Measurements from ENCODE around the gene LRTM2.

Gene LRTM2

DNA sequence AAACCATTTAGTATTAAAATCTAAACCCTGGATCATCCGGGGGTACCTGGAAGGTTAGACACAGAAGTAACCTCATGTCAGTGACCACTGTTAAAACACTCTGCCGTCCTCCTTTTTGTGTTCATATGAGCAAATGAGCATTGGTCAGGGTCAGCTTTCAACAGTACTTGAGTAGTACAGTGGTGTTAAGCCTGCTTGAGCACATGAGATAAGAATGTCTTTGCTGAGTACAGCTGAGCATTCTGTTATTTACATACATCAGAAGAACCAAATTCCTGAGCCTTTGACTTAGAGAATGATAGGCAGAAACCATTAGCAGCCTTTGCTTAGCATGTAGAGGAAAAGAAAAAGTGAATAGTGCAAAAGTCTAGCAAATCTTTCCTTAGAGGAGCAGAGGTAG is 38.6 kb upstream of the LRTM2 start:
- peak in 1 of 2 donors; percentile 45 for DNase-seq (ENCODE audit: low read depth in 2 of 2)
- TF ChIP-seq, protein P1, sequence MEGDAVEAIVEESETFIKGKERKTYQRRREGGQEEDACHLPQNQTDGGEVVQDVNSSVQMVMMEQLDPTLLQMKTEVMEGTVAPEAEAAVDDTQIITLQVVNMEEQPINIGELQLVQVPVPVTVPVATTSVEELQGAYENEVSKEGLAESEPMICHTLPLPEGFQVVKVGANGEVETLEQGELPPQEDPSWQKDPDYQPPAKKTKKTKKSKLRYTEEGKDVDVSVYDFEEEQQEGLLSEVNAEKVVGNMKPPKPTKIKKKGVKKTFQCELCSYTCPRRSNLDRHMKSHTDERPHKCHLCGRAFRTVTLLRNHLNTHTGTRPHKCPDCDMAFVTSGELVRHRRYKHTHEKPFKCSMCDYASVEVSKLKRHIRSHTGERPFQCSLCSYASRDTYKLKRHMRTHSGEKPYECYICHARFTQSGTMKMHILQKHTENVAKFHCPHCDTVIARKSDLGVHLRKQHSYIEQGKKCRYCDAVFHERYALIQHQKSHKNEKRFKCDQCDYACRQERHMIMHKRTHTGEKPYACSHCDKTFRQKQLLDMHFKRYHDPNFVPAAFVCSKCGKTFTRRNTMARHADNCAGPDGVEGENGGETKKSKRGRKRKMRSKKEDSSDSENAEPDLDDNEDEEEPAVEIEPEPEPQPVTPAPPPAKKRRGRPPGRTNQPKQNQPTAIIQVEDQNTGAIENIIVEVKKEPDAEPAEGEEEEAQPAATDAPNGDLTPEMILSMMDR (IDR thresholded peaks at IDR 0.05; ENCODE audit: low read depth, low read length) = no peak
- no peak overlapping the region for H3K4me3 ChIP-seq (replicated peaks in 1 of 2; ENCODE audit: low read depth in 2 of 2, low read length in 2 of 2)

DNA sequence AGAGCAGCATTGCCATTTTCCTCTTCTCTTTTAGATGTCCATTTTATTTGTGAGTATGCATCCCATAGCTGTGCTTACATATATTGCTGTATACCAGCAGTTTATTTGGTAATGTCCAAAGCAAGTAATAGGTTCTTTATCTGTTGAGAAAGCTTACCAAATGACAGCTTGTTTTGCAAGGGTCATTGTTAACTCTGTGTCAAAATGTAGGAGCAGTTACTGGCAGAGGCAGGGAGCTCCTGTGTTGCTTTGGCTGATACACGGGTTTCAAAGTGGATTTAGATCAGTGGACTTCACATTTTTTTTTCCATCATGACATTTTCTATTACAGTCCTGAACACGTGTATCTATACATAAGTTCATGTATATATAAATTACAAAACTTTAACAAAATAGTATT is 38.1 kb upstream of the LRTM2 start:
- TF ChIP-seq, protein P1 (IDR thresholded peaks at IDR 0.05; ENCODE audit: low read depth, low read length) = no peak
- no peak for DNase-seq (ENCODE audit: low read depth in 2 of 2)
- no peak overlapping the region for H3K4me3 ChIP-seq (replicated peaks in 1 of 2; ENCODE audit: low read depth in 2 of 2, low read length in 2 of 2)

DNA sequence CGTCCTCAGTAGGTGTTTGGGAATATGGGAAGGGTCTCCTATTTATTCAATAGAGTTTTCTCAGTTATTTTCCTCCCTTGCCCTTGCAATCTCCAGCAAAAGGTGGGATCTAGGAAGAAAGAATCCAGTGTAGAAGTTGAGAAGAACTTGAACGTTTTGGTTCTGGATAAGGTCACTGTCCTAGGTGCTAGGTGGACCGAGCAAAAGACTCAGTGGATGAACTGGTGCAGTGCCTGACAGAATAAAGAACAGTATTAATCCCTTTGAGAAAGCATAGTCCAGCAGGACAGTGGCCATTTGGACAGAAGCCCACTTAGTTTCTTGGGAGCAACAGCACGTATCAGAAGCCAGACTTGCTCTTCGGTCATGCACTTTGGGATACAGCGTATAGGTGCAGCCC is 32.7 kb upstream of the LRTM2 start:
- TF ChIP-seq, protein P1 (IDR thresholded peaks at IDR 0.05; ENCODE audit: low read depth, low read length) = no peak
- no peak for DNase-seq (ENCODE audit: low read depth in 2 of 2)
- no peak overlapping the region for H3K4me3 ChIP-seq (replicated peaks in 1 of 2; ENCODE audit: low read depth in 2 of 2, low read length in 2 of 2)

DNA sequence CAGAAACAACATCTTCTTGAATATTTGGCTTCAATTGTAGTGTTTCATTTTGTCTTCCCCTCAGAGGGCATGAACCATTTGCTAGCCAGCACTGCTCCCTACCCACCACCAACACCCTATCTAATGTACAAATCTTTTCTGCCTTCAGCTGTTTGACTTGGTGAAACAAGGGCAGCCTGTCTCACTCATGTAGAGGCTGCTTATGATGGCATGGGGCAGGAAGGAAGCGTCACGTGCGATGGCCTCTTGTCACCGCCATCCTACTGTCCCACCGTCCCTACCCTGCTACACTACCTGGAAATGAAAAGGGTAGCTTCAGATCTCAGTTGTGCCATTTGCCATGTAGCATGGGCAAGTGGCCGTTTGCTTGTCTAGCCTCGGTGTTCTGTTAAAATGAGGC is 29.9 kb upstream of the LRTM2 start:
- no peak for DNase-seq (ENCODE audit: low read depth in 2 of 2)
- H3K4me3 ChIP-seq (replicated peaks in 1 of 2; ENCODE audit: low read depth in 2 of 2, low read length in 2 of 2) = no peak overlapping the region
- TF ChIP-seq, protein P1 (IDR thresholded peaks at IDR 0.05; ENCODE audit: low read depth, low read length) = no peak

DNA sequence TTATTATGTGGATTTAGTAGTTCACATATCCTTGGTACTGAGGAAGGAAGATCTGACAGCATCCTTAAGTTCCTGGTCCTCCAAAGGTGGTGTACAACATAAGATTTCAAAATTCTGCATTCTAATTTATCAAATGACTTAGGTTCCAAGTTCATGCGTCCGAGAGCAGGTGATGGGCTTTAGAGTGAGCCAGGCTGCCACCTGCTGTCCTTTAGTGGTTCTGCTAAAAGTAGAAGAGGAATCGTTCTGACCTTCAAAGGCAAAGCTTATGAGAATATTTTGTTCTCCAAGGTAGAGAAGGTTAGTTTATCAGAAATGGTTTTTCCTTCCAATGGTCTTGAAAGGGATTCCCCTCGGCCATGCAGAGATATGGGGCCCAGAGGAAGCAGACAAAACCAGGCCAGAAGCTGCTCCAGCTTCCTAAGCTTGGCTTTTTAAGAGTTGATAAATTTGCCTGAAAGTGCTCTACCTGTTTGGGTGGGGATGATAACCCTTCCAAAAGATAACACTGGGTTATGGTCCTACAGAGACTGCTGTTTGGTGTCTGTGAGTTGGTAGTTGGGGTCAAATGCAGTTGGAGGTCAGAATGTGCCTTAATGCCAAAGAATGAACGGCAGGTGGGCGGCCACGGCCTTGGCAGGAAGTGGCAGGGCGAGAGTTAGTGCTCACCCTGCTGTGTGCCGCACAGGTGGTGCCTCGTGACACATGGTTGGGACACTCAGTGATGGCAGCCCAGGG is 29.1 kb upstream of the LRTM2 start:
- H3K4me3 ChIP-seq (replicated peaks in 1 of 2; ENCODE audit: low read depth in 2 of 2, low read length in 2 of 2) = no peak overlapping the region
- TF ChIP-seq, protein P1 (IDR thresholded peaks at IDR 0.05; ENCODE audit: low read depth, low read length) = peak; percentile 79
- peak; percentile 81 for DNase-seq (ENCODE audit: low read depth in 2 of 2)

DNA sequence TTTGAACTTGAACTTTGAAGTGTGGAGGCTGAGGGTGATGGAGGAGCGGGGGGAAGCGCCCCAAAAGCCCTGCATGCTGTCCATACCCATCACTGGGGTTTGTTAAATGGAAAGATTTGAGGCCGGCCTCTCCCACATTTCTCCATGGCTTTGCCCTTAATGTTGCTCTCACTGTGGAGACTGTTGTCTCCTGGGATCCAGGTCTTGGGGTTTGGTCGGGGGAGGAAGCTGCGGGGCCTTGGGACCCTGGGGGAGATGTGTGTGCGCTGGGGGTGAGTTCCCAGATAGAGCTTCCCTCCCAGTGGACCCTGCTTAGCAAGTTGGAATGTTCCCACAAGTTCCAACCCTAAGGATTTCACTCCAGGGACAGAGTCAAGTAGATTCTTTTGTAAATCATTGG is 28.0 kb upstream of the LRTM2 start:
- TF ChIP-seq, protein P1 (IDR thresholded peaks at IDR 0.05; ENCODE audit: low read depth, low read length) = no peak
- no peak overlapping the region for H3K4me3 ChIP-seq (replicated peaks in 1 of 2; ENCODE audit: low read depth in 2 of 2, low read length in 2 of 2)
- no peak for DNase-seq (ENCODE audit: low read depth in 2 of 2)

Data from cardiac fibroblast (primary cell).